ENCODE results near the gene TRIM40. TPM values are rescaled to one million over a fixed set of nuclear protein-coding genes. Genes with fewer than 3 reads are reported as not detected.

Gene TRIM40
- total RNA-seq, 1 donor from 2014 or later: not detected

DNA sequence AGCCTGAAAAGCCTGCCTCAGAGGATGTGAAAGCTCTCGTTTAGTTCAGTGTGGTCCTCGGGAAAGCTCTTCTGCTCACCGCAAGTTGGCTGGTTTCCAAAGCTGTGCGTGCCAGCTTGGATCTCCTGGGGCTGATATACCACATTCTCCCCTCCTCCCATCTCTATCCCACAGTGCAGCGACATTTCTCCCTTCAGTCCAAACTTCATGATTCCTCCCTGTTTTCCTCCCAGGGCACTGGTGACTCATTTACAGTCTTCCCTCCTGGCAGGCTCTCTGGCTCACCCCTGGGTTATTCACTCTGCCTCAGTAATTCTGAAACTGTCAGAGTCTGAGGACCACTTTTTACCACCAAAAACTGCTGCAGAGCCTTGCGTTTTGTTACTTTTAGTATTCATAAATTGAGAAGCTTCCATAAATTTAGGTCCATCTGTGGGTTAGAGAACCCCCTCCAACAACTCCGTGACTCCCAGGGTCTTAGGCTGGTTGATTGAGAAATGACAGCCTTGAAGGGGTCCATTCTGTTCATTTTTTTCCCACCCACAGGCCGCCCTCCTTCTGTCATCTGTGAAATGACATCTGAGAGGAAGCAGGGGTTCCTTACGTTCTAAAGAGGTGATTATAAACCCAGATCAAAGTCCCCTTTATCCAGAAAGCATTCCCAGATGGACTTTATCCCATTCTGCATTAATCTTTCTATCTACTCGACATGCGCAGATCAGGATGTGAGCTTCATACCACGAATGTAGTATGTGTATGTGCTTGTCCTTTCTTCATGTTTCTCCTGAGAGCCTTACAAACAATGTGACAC is 19.0 kb downstream of the TRIM40 start:
- Histone ChIP-seq H3K27me3 (ENCODE audit: control insufficient read depth, insufficient read depth, low read length) (peaks cover 3% of the 10 kb centered on the region), H3K4me3 (ENCODE audit: low read depth, low read length) (no peak overlapping the region), H3K36me3 (ENCODE audit: control insufficient read depth, insufficient read depth, low read length) (no peaks in the 10 kb centered on the region)
- no peak for TF ChIP-seq CTCF (IDR thresholded peaks at IDR 0.05; ENCODE audit: insufficient read depth, low read length, poor library complexity, severe bottlenecking)
- peak; percentile 39 for DNase-seq (ENCODE audit: low read depth)

DNA sequence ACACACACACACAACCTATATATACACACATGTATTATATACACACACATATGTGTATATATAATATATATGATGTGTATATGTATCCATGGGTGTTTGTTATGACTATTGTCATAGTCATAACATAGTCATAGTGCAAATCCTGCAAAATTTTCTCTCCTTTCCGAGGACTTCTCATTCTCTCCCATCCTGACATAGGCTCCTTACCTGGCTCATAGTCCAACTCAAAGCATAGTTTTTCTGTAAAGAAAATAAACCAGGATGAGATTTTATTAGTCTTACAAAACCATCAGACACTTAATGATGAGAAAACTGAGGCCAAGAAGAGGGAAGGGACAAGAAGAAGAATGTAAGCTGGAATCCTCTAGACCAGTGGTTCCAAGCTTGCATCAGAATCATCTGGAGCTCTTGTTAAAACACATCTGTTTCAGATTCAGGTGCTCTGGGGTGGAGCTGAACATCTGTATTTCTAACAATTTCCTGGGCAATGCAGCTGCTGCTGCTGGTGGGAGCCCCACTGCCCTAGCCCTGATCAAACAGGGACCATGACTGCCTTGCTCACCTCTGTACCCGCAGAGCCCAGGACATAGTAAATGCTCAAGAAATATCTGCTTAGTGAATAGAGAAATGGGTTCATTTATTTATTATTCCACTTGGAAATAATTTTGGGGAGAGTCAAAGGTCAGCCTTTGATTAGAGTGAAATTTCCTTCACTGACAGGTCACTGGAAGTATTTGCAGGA is 19.8 kb downstream of the TRIM40 start:
- Histone ChIP-seq H3K36me3 (ENCODE audit: control insufficient read depth, insufficient read depth, low read length) (no peaks in the 10 kb centered on the region), H3K27me3 (ENCODE audit: control insufficient read depth, insufficient read depth, low read length) (peaks cover 3% of the 10 kb centered on the region)

GRCh38 chr6:30156262-30156599 is 20.3 kb downstream of the TRIM40 start:
- no peak for DNase-seq (ENCODE audit: low read depth)
- Histone ChIP-seq H3K36me3 (ENCODE audit: control insufficient read depth, insufficient read depth, low read length) (no peaks in the 10 kb centered on the region), H3K27me3 (ENCODE audit: control insufficient read depth, insufficient read depth, low read length) (peaks cover 3% of the 10 kb centered on the region), H3K4me3 (ENCODE audit: low read depth, low read length) (no peak overlapping the region)
- TF ChIP-seq CTCF (IDR thresholded peaks at IDR 0.05; ENCODE audit: insufficient read depth, low read length, poor library complexity, severe bottlenecking): no peak

More for the DNA sequence above, 19.8 kb downstream of the TRIM40 start:
- H3K4me3 ChIP-seq (ENCODE audit: low read depth, low read length): no peak overlapping the region
- no peak for TF ChIP-seq CTCF (IDR thresholded peaks at IDR 0.05; ENCODE audit: insufficient read depth, low read length, poor library complexity, severe bottlenecking)
- DNase-seq (ENCODE audit: low read depth): no peak

DNA sequence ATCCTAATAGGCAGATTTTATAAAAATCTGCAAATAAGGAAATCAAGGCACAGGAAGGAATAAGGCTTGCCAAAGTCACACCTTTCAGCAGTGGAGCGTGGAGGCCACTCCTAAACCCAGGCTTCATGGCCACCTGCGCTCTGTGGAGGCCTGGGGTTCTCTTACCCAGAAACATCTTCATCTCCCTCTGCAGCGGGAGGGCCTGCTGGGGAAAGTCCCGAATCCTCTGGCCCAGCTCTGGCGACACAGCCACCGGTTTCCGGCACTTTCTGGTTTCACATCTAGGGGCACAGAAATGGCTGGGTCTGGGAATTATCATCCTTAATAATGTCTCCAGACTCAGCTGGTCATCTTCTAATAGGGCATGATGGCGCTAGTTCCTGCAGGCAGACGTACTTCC is 20.8 kb downstream of the TRIM40 start:
- H3K27me3 ChIP-seq (ENCODE audit: control insufficient read depth, insufficient read depth, low read length): peaks cover 3% of the 10 kb centered on the region
- H3K4me3 ChIP-seq (ENCODE audit: low read depth, low read length): no peak overlapping the region
- no peaks in the 10 kb centered on the region for H3K36me3 ChIP-seq (ENCODE audit: control insufficient read depth, insufficient read depth, low read length)
- DNase-seq (ENCODE audit: low read depth): no peak
- no peak for TF ChIP-seq CTCF (IDR thresholded peaks at IDR 0.05; ENCODE audit: insufficient read depth, low read length, poor library complexity, severe bottlenecking)

DNA sequence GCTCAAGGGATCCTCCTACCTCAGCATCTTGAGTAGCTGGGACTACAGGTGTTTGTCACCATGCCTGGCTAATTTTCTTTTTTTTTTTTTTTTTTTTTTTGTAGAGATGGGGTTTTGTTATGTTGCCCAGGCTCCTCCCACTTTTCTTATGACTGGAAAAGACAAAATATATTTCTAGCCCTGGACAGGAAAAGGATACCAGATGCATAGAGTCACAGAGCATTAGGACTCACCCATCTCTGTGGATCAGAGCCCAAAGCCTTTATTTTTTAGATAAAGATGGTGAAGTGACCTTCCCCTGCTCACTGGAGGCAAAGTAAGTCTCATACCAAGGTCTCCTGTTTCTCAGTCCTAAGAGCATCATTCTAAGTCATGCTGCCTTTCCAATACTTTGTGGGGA is 21.6 kb downstream of the TRIM40 start:
- no peak for TF ChIP-seq CTCF (IDR thresholded peaks at IDR 0.05; ENCODE audit: insufficient read depth, low read length, poor library complexity, severe bottlenecking)
- Histone ChIP-seq H3K27me3 (ENCODE audit: control insufficient read depth, insufficient read depth, low read length) (peaks cover 3% of the 10 kb centered on the region), H3K36me3 (ENCODE audit: control insufficient read depth, insufficient read depth, low read length) (no peaks in the 10 kb centered on the region), H3K4me3 (ENCODE audit: low read depth, low read length) (no peak overlapping the region)
- no peak for DNase-seq (ENCODE audit: low read depth)

All from kidney epithelial cell (primary cell).